ENCODE data around the gene RMND1. TPM values are rescaled to one million over a fixed set of nuclear protein-coding genes. Genes with fewer than 3 reads are reported as not detected.
"Not testable (repeated sequence)": the region's sequence is repeated elsewhere in the genome, so short reads cannot be mapped to it uniquely, and the experiment has no call there.

RMND1 gene
- polyA plus RNA-seq, 2 donors = 9.6 to 10.6 TPM

DNA sequence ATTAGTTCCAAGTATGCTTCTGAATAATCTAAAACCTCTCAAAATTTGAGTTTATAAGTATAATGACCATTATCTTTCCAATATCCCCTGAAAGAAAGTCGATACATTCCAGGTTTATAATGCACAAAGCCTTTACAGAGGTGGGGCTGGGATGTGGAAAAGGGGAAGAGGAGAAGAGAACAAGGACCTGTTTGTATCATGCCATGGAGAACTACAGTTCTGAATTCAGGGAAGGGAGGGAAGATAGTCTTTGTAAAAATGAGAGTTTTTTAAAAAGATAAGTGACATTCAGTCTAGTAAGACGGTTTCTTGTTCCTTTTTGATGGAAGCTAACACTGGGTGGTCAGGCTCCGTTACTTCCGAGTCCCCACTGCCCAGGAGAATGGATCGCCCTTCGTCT lies 86.7 kb downstream of the RMND1 start:
- no peaks in the 10 kb centered on the region for H3K27me3 ChIP-seq (ENCODE audit: control insufficient read depth in 1 of 2, insufficient read depth in 2 of 2, low read length in 2 of 2)
- H3K4me3 ChIP-seq (ENCODE audit: low read depth in 1 of 2, low read length in 2 of 2) = no peak overlapping the region
- H3K9me3 ChIP-seq (ENCODE audit: control insufficient read depth in 2 of 2, insufficient read depth in 1 of 2, low read depth in 1 of 2, low read length in 1 of 2) = no peaks in the 10 kb centered on the region
- H3K36me3 ChIP-seq (ENCODE audit: control insufficient read depth in 2 of 2, insufficient read depth in 2 of 2, low read length in 1 of 2) = peaks cover 11 to 13% of the 10 kb centered on the region in 2 donors
- H3K27ac ChIP-seq (ENCODE audit: low read depth in 2 of 2, low read length in 1 of 2) = no peak overlapping the region
- H3K4me1 ChIP-seq (ENCODE audit: control insufficient read depth in 2 of 2, insufficient read depth in 2 of 2, low read length in 1 of 2) = no peaks in the 10 kb centered on the region
- WGBS, 2 donors = 92 to 97% methylated on average over 6 of the region's 6 CpGs

DNA sequence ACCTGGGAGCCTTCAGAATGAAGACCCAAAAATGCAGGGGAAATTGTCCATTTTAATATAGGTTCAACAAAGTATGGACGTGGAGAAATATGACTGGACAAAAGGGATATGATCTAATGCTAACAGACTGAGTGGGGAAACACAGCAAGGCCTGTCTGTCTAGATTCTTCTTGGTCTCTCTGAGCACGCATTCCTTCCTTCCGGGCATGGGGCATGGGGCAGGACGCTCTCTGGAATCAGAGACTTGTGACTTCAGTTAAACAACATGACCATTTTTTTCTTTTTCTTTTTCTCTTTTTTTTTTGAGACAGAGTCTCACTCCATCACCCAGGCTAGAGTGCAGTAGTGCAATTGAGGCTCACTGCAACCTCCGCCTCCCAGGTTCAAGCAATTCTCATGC lies 92.4 kb downstream of the RMND1 start:
- no peak overlapping the region for H3K27ac ChIP-seq (ENCODE audit: low read depth in 2 of 2, low read length in 1 of 2)
- no peak overlapping the region for H3K4me3 ChIP-seq (ENCODE audit: low read depth in 1 of 2, low read length in 2 of 2)
- no peaks in the 10 kb centered on the region for H3K9me3 ChIP-seq (ENCODE audit: control insufficient read depth in 2 of 2, insufficient read depth in 1 of 2, low read depth in 1 of 2, low read length in 1 of 2)
- WGBS, 2 donors = 94% methylated on average over 5 of the region's 5 CpGs
- no peaks in the 10 kb centered on the region for H3K27me3 ChIP-seq (ENCODE audit: control insufficient read depth in 1 of 2, insufficient read depth in 2 of 2, low read length in 2 of 2)
- H3K4me1 ChIP-seq (ENCODE audit: control insufficient read depth in 2 of 2, insufficient read depth in 2 of 2, low read length in 1 of 2) = no peaks in the 10 kb centered on the region
- no peaks in the 10 kb centered on the region for H3K36me3 ChIP-seq (ENCODE audit: control insufficient read depth in 2 of 2, insufficient read depth in 2 of 2, low read length in 1 of 2)

DNA sequence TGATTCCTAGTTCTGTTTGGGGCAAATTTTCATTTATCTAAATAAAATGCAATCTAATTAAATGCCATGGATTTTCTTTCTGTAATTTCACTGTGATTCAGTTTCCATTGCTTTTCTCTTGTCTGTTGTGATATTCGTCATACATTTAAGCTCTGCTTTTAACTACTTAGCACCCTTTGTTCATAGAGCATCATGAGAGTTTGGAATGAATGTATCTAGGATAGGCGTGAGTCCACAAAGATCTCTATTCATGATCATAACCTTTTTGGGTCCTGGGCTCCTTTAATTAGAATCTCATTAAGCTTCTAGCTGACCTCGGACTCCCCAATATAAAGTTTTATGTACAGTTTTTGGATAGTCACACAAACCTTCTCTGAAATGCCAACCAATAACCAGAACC lies 93.5 kb downstream of the RMND1 start:
- no peaks in the 10 kb centered on the region for H3K4me1 ChIP-seq (ENCODE audit: control insufficient read depth in 2 of 2, insufficient read depth in 2 of 2, low read length in 1 of 2)
- H3K4me3 ChIP-seq (ENCODE audit: low read depth in 1 of 2, low read length in 2 of 2) = no peak overlapping the region

DNA sequence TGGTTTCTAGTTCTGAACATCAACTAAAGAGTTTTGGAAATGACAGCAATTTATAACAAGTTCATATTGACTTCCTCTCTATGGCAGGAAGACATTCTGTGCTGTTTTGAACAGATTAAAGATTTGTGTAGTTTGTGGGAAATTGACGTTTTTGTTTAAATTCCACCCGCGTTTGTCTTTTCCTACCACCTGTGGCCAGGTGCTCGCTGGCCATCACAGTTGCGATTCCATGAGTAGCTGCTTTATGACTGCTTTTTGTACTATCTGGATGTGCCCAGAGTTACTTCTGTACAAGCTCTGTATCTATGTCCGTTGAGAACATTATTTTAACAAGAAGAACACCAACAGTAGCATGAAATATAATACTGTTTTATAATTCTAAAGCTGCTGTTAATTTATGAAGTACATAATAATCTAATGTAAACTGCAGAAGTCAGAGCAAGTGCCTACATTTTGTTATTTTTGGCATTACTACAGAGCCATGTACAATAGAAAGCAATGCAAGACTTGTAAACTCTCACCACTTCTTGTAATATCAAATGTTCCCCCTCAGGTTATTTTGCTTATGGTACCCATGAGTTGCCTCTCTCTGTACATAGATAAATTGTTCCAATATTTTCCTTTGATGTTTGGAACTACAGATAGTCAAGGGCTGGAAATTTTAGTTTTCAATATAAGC lies 94.0 kb downstream of the RMND1 start:
- Histone ChIP-seq H3K36me3 (ENCODE audit: control insufficient read depth in 2 of 2, insufficient read depth in 2 of 2, low read length in 1 of 2) (no peaks in the 10 kb centered on the region), H3K27me3 (ENCODE audit: control insufficient read depth in 1 of 2, insufficient read depth in 2 of 2, low read length in 2 of 2) (no peaks in the 10 kb centered on the region), H3K27ac (ENCODE audit: low read depth in 2 of 2, low read length in 1 of 2) (no peak overlapping the region), H3K9me3 (ENCODE audit: control insufficient read depth in 2 of 2, insufficient read depth in 1 of 2, low read depth in 1 of 2, low read length in 1 of 2) (no peaks in the 10 kb centered on the region), H3K4me1 (ENCODE audit: control insufficient read depth in 2 of 2, insufficient read depth in 2 of 2, low read length in 1 of 2) (no peaks in the 10 kb centered on the region), H3K4me3 (ENCODE audit: low read depth in 1 of 2, low read length in 2 of 2) (no peak overlapping the region)
- WGBS, 2 donors = 56 to 62% methylated on average over 6 of the region's 6 CpGs

More for the DNA sequence above, 93.5 kb downstream of the RMND1 start:
- no peak overlapping the region for H3K27ac ChIP-seq (ENCODE audit: low read depth in 2 of 2, low read length in 1 of 2)
- H3K36me3 ChIP-seq (ENCODE audit: control insufficient read depth in 2 of 2, insufficient read depth in 2 of 2, low read length in 1 of 2) = no peaks in the 10 kb centered on the region
- H3K9me3 ChIP-seq (ENCODE audit: control insufficient read depth in 2 of 2, insufficient read depth in 1 of 2, low read depth in 1 of 2, low read length in 1 of 2) = no peaks in the 10 kb centered on the region
- H3K27me3 ChIP-seq (ENCODE audit: control insufficient read depth in 1 of 2, insufficient read depth in 2 of 2, low read length in 2 of 2) = no peaks in the 10 kb centered on the region
- 82 to 90% methylated on average over 3 of the region's 3 CpGs for WGBS, 2 donors

DNA sequence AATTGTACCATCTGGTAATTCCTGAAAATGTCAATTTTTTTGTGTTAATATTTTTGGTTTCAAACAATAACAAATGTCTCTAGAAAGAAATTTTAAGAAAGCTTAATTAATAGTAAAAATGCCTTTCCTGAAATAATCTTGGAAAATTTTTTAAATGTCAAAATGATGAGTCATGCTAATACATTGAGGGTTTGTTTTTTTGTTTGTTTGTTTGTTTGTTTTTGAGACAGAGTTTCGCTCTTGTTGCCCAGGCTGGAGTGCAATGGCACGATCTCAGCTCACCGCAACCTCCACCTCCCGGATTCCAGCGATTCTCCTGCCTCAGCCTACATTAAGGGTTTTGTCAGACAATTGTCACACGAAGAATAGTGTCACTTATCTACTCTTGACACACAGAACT lies 94.9 kb downstream of the RMND1 start:
- H3K4me1 ChIP-seq (ENCODE audit: control insufficient read depth in 2 of 2, insufficient read depth in 2 of 2, low read length in 1 of 2); H3K27ac ChIP-seq (ENCODE audit: low read depth in 2 of 2, low read length in 1 of 2); H3K9me3 ChIP-seq (ENCODE audit: control insufficient read depth in 2 of 2, insufficient read depth in 1 of 2, low read depth in 1 of 2, low read length in 1 of 2): not testable (repeated sequence)

More for the DNA sequence above, 94.9 kb downstream of the RMND1 start:
- 89 to 94% methylated on average over 6 of the region's 6 CpGs for WGBS, 2 donors
- H3K36me3 ChIP-seq (ENCODE audit: control insufficient read depth in 2 of 2, insufficient read depth in 2 of 2, low read length in 1 of 2); H3K27me3 ChIP-seq (ENCODE audit: control insufficient read depth in 1 of 2, insufficient read depth in 2 of 2, low read length in 2 of 2); H3K4me3 ChIP-seq (ENCODE audit: low read depth in 1 of 2, low read length in 2 of 2): not testable (repeated sequence)

Other genes with a start within 250 kb of the RMND1 start
- gene AKAP12, start 212.2 kb downstream of the RMND1 start, polyA plus RNA-seq = 1 to 10 TPM; 1.3 to 3.9 TPM
- gene ZBTB2, start 60.6 kb downstream of the RMND1 start, polyA plus RNA-seq = 1 to 10 TPM; 4.6 to 5.3 TPM
- under 1 TPM; 0.02 to 0.04 TPM for gene CCDC170, start 41.9 kb upstream of the RMND1 start, polyA plus RNA-seq

Data from esophagus (tissue), 2 donors.